HG03103 (cell line): Measurements from ENCODE around the gene VMP1.
"Not testable (repeated sequence)": the region's sequence is repeated elsewhere in the genome, so short reads cannot be mapped to it uniquely, and the experiment has no call there.

ENCODE experiments used
- ATAC-seq: cut with Tn5 transposase; IDR thresholded peaks from one replicate; pipeline ENCODE4 v1.9.1; 2021; ENCODE audit warnings: low read depth; ENCODE audit not compliant: unreplicated experiment

Gene VMP1

DNA sequence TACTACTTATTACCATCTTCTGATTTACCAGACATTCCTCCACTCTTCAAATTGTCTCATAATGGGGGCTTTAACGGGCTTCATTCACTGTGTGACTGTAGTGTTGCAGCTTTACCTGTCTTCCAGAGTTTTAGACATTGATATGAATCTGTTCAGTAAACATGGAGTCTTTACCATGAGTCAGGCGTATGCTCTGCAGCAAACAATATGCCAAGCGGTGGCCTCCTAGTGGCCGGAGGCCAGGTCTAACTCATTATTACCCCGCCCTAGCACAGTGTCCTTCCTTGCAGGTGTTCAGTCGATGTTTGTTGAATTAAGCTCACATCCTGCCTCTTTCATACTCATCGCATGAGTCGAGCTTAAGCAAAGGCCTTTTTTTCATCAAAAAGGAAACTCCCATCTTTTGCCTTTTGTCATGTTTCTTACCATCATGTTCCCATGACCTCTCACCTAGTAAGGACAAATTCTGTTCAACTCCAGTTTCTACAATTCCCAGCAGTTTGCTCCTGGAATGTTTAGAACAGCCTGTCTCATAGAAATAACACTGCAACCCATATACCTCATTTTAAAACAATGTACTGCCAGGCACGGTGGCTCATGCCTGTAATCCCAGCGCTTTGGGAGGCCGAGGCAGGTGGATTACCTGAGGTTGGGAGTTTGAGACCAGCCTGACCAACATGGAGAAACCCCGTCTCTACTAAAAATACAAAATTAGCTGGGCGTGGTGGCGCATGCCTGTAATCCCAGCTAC is 145.9 kb downstream of the VMP1 start:
- ATAC-seq: no peak

DNA sequence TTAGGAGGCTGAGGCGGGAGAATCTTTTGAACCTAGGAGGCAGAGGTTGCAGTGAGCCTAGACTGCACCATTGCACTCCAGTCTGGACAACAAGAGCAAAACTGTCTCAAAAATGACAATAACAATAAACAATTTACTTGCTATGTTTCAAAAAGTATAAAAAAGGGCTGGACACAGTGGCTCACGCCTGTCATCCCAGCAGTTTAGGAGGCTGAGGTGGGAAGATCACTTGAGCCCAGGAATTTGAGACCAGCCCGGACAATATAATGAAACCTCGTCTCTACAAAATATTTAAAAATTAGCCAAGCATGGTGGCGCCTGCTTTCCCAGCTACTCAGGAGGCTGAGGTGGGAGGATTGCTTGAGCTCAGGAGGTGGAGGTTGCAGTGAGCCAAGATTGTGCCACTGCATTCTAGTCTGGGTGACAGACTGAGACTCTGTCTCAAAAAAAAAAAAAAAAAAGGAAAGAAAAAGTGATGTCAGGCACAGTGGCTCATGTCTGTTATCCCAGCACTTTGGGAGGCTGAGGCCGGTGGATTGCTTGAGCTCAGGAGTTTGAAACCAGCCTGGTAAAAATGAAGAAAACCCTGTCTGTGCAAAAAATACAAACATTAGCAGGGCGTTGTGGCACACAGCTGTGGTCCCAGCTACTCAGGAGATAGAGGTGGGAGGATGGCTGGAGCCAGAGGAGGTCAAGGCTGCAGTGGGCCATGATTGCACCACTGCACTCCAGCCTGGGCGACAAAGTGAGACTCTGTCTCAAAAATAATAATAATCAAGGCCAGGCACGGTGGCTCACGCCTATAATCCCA is 146.7 kb downstream of the VMP1 start:
- not testable (repeated sequence) for ATAC-seq

DNA sequence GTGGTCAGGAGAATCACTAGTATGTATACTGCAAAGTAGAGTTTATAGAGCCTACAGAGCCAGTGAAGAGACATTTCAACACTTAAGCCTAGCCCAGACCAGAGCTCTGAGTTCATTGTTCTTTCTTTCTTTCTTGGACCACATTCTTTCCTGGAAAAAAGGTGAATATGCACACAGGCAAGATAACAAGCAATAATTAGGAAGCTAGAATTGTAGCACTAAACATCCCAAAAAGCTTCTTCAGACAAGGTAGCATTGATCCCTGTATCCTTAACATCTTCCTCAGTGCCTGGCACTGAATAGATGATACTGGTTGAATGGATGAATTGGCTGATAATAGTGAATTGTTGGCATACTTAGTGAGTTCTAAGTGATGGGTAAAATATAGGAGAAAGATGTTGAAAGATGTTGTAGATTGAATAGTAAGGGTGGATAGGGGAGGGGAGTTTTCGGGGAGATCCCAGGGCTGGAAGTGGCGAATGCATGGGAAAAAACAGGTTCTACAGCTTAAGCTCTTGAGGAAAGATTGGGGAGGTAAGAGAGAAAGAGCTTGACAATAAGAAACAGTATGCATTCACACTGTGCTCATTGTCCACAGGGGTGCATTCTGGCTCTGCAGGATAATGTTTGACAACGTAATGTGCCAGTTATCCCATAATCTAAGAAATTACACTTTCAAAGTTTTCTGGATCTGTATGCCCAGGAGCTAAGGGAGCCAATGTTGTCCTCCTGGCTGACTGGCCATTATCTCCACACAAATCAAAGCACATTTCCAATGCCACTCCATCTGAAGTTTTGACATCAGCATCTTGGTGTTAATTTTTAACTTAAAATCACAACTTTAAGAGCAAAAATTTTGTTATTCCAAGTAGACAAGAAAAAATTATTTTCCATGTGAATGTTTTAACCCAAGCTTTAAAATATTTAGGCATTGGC is 149.7 kb downstream of the VMP1 start:
- no peak for ATAC-seq

DNA sequence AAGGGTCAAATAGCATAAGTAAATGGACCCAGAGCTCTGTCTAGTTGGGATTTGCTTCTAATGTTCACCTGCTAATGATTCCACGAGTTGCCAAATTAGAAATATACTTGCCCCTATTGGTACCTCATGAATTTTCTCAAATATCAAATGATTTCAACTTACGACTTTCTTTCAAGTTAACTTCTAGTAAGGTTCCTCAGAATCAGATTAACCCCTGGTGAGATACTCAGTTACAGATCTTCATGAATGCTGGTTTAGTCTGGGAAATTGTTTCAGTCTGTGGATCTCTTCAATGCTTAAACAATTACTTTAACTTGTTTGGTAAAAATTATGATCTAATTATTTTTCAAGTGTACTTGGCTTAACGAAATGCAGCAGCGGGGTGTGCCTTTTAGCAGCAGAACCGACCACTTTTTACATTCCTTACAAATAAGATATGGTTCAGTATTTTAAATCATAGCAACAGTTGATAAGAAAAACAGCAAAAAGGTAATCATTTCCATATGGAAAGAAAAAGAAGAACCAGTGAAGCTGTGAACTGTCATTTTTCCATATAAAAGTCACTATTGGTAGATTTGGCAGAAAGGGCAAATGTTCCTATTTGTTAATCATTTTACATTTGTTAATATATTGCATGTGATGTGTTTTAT is 150.8 kb downstream of the VMP1 start:
- no peak for ATAC-seq

DNA sequence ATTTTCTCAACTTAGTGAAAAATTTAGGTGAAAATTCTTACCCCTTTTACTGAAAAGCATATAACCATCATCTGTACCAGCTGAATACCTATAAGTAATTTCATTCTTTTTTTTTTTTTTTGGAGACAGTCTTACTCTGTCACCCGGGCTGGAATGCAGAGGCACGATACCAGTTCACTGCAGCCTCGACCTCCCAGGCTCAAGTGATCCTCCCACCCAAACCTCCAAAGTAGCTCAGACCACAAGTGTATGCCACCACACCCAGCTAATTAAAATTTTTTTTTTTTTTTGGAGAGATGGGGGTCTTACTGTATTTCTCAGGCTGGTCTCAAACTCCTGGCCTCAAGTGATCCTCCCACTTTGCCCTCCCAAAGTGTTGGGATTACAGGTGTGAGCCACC is 151.5 kb downstream of the VMP1 start:
- no peak for ATAC-seq

DNA sequence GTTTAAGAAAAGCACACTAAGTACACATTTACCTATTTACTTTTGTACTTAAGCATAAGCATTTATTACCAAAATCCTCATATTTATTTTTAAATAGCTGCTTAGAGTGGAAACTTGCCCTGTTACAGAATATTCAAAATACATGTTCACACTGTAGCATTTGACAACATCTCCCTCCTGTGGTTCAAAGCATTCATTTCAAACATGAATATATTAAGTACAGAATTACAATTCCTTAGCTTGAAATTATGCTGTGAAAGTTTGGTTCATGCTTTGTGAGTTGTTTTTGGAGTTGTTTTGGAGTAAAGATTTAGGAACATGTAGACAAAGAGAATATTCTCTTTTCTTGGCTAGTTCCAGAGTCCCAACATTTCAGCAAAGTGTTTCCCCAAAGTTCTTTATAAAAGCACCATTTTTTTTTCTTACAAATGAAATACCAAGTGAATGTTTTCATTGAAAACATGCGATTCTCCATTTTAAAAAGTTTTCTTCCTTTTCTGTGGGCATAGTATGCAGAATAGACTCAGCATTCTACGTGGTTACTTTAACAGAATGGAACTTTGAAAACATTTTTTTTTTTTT is 152.1 kb downstream of the VMP1 start:
- ATAC-seq: no peak

DNA sequence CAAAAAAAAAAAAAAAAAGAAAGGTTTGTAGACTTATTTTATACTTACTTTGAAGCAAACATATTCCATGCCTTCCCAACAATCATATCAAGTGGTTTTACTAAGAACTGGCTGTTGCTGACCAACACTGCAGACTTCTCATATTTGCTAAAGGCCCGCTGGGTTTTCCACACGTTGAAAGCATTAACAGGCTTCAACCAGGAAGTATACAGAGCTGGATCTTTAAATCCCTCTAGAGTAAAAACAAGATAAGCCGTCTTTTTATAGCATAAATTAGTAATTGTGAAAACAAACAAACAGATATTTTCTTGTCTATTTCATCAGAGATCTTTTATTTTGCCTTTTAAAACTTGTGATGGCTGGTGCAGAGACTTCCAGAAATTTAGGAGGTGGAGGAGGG is 156.2 kb downstream of the VMP1 start:
- ATAC-seq: no peak

DNA sequence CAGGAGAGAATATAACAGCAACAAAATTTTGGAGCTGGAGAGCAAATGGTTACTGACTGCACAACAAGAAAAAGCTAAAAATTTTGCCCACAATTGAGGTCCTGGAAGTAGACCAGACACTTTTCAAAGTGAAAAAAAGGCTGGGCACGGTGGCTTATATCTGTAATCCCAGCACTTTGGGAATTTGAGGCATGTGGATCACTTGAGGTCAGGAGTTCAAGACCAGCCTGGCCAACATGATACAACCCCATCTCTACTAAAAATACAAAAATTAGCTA is 162.4 kb downstream of the VMP1 start:
- ATAC-seq: no peak

DNA sequence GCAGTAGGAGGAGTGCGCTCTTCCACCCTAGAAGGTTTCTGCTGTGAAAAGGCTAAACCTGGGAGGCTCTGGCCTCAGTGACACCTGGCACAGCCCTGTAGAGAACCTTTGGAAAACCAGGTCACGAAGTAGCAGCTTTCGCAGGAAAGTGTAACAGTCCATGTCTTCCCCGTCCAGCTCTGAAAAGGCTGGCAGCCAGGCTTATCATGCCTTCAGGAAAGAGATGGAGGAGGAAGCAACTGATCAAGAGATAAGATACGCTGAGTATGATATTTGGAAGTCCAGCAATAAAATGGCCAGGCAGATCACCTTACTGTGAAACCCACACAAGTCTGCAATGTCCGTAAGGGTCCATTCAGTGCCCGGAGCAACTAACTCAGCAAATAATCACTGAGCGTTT is 163.0 kb downstream of the VMP1 start:
- ATAC-seq: no peak

DNA sequence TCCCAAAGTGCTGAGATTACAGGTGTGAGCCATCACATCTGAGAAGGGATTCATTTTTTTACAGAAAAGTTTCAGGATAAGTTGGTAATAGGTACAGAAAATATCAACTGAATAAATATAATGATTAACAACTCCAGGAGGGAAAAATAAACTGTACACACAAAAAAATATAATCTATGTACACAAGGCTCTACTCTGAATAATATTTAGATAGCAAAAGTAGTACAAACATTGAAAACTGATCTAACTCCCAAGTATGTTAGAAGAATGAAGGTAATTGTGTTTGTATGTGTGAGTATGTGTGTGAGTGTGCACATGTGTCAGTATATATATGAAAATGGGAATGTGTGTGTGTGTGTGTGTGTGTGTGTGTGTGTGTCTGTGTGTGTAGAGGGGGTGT is 164.9 kb downstream of the VMP1 start:
- no peak for ATAC-seq

DNA sequence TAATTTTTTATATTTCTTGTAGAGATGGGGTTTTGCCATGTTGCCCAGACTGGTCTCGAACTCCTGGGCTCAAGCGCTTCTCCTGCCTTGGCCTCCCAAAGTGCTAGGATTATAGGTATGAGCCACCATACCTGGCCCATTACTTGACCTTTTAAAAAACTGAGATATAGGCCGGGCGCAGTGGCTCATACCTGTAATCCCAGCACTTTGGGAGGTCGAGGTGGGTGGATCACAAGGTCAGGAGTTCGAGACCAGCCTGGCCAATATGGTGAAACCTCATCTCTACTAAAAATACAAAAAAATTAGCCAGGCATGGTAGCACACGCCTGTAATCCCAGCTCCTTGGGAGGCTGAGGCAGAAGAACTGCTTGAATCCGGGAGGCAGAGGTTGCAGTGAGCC is 166.0 kb downstream of the VMP1 start:
- ATAC-seq: not testable (repeated sequence)

DNA sequence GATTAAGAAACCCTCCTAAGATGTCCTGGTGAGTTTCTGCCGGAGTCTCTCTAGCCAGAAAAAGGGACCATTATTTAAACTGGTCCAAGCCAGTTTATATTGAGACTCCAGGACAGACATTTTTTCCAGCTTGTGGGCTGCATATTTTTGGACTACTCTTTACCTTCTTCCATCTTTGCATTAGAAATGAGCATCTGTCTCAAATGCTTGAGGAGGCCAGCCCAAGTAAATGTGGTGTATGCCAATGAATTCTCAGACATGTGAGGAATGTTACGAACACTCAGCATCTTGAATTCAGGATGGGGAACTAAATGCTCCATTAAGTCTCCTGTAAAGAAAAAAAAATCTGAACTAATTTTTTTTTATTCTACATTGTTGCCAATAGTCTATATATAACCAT is 166.9 kb downstream of the VMP1 start:
- no peak for ATAC-seq

DNA sequence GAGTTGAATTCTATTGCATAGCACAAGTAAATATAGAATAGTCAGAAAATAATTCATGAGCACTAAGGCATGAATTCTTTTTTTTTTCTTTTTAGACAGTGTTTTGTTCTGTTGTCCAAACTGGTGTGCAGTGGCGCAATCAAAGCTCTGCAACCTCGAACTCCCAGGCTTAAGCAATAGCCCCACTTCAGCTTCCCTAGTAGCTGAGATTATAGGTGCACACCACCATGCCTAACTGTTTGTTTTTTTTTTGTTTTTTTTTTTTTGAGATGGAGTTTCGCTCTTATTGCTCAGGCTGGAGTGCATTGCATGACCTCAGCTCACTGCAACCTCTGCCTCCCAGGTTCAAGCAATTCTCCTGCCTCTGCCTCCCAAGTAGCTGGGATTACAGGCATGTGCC is 168.7 kb downstream of the VMP1 start:
- no peak for ATAC-seq

DNA sequence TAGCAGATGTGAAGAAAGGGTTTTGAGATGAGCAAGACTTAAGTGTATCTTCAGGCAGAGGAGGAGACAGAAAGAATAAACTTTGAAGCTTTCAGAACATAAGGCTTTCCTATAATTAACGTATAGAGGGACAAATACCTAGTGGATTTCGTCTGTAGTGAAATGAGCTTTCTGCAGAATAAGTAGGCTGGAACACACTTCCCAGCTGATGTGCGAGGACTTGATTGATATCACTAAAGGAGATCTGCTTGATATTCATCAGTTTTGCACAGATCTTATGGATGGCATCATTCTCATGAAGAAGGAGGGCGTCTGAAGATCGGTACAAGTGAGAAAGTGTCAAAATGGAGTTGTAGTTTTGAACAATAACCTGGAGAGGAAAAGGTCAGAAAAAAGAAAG is 170.5 kb downstream of the VMP1 start:
- no peak for ATAC-seq

DNA sequence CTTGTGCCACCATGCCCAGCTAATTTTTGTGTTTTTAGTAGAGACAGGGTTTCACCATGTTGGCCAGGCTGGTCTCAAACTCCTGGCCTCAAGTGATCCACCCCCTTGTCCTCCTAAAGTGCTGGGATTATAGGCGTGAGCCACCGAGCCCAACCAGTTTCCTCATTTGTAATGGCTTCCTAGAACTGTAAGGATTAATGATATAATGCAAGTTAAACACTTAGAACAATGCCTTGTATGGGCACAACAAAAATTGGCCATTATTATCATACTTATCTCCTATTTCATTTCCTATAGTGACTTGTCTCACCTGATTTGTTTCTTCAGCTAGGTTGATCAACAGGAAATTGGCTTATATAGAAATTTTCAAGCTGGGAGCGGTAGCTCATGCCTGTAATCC is 171.2 kb downstream of the VMP1 start:
- ATAC-seq: no peak

DNA sequence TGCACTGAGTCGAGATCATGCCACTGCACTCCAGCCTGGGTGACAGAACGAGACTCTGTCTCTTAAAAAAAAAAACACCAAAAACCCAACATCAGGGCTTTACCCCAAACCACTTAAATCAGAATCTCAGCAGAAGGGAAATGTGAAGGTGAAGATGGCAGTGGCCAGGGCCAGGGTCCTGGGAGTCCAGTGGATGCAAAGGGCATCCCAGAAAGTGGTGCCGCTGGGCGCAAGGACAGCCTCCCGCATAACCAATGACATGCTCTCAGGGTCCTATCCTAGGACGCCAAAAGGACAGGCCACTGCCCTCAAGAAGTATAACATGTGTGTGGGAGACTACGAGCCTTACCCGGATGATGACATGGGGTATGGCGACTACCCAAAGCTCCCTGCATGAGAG is 177.4 kb downstream of the VMP1 start:
- ATAC-seq: no peak

DNA sequence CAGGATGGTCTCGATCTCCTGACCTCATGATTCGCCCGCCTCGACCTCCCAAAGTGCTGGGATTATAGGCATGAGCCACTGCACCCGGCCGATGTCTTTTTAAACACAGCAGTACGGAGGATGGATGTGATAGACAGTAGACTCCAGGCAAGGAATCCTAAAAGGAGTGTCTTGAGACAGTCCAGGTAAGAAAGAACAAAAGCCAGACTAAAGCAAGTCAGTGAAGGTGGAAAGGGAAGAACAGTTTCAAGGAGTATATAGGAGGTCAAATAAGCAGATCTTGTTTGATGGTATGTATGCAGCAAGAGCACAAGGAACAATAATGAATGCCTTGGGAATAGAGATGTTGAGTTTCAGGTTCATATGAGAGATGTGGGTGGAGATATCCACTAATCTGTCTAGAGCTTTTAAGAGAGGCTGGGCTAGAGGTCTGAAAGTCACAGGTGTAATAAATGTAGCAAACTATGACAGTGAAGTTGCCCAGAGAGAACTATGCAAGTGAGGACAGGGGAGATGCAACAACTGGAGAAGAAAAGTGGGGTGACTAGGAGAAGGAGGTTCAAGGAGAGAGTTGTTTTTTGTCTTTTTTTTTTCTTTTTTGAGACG is 180.8 kb downstream of the VMP1 start:
- no peak for ATAC-seq

DNA sequence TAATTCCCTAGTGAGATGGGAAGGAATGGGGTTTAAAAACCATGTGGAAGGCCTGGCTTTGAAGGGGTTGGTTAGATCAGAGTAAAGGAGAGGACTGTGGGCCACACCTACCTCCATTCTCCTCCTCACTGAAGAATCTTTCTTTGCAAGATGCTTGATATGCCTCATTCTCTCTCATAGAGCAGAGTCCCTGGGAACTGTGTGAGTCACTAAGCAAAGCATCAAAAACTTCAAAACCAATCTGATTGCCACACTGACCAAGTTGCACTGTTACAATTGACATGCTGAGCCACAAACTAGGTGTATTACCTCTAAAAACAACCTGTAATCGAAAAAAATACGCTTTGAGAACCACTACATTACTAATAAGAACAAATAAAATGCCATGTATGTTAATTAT is 183.3 kb downstream of the VMP1 start:
- ATAC-seq: no peak
